ENCODE data around the gene SORBS1. TPM values are rescaled to one million over a fixed set of nuclear protein-coding genes. Genes with fewer than 3 reads are reported as not detected.

SORBS1 gene
- total and polyA plus RNA-seq, 9 of the 15 experiments (the other 6 are each of a cell fraction or from before 2014, with no cell fraction given), result 2.0 to 13.3 (median 6.5) TPM

- H3K9ac ChIP-seq (ENCODE audit: insufficient read depth in 1 of 2, low read depth in 2 of 2, low read length in 2 of 2), result no peak overlapping the region
- H3K4me3 ChIP-seq, result no peak overlapping the region
- FAIRE-seq (no peak), DNase-seq (ENCODE audit: extremely low read depth in 1 of 4, low spot score in 3 of 4) (no peak), ATAC-seq (no peak)
- no TSS peak for BruUV-seq (replicated peaks)
- TF ChIP-seq HNRNPLL (IDR thresholded peaks at IDR 0.05; ENCODE audit: low read depth, low read length, poor library complexity, severe bottlenecking), result no peak
- TF ChIP-seq ARID2 (IDR thresholded peaks at IDR 0.05), result no peak
- no peak for TF ChIP-seq RBM15 (IDR thresholded peaks at IDR 0.05; ENCODE audit: insufficient read depth, low read length)
- TF ChIP-seq BMI1 (IDR thresholded peaks at IDR 0.05; ENCODE audit: low read length), result no peak
- TF ChIP-seq ZNF778 (CRISPR knock-in tag; IDR thresholded peaks at IDR 0.05), result no peak
- H3K79me2 ChIP-seq (ENCODE audit: control insufficient read depth, insufficient read depth, low read length), result no peaks in the 10 kb centered on the region
- in situ Hi-C loops (cut with MboI) (no loop called here), intact Hi-C loops (cut with micrococcal nuclease) (no loop called here)
- H2AFZ ChIP-seq (ENCODE audit: low read depth, low read length), result no peak overlapping the region
- 48% methylated on average over 3 of the region's 3 CpGs for WGBS (ENCODE audit: insufficient coverage, low coverage, missing lambda C conversion rate)
- H3K9me3 ChIP-seq (replicated peaks; ENCODE audit: control insufficient read depth, insufficient read depth, low read depth, low read length), result no peaks in the 10 kb centered on the region
- H3K9me1 ChIP-seq (ENCODE audit: control insufficient read depth, insufficient read depth, low read length), result no peaks in the 10 kb centered on the region
- no peaks in the 10 kb centered on the region; a peak in 3 of 5 replicates for H3K4me1 ChIP-seq (replicated peaks in 1 of 2; ENCODE audit: control insufficient read depth in 2 of 2, insufficient read depth in 2 of 2, low read length in 2 of 2)
- CTCF ChIA-PET (ENCODE audit: low intra/inter-chr PET ratio), result no interaction called here
- H4K20me1 ChIP-seq (replicated peaks; ENCODE audit: control insufficient read depth, insufficient read depth, low read length), result no peaks in the 10 kb centered on the region
- no peaks in the 10 kb centered on the region; the same call in 2 of the 3 replicates for H3K36me3 ChIP-seq (ENCODE audit: control insufficient read depth, insufficient read depth, low read length)
- POLR2A ChIA-PET, result interaction anchor here (1.2 kb wide), 1 partner anchor 9 kb away, joined by 4 read pairs; no protein-coding TSS in a partner anchor
- no peak overlapping the region for H3K27ac ChIP-seq (ENCODE audit: extremely low read depth, low read depth, low read length)
- H3K27me3 ChIP-seq (ENCODE audit: control insufficient read depth in 2 of 2, insufficient read depth in 2 of 2, low read length in 2 of 2), result no peaks in the 10 kb centered on the region; a peak in 1 of 5 replicates
- no peak overlapping the region for H3K4me2 ChIP-seq (ENCODE audit: insufficient read depth, low read length)
Measured at GRCh38 chr10:95341716-95342130, 219.4 kb downstream of the SORBS1 start.

- intact Hi-C loops (cut with micrococcal nuclease), result no loop called here
- no peaks in the 10 kb centered on the region for H3K79me2 ChIP-seq (ENCODE audit: control insufficient read depth, insufficient read depth, low read length)
- H3K9me1 ChIP-seq (ENCODE audit: control insufficient read depth, insufficient read depth, low read length), result no peaks in the 10 kb centered on the region
- no peak overlapping the region for H3K27ac ChIP-seq (ENCODE audit: extremely low read depth, low read depth, low read length)
- H2AFZ ChIP-seq (ENCODE audit: low read depth, low read length), result no peak overlapping the region
- no peaks in the 10 kb centered on the region for H3K9me3 ChIP-seq (replicated peaks; ENCODE audit: control insufficient read depth, insufficient read depth, low read depth, low read length)
- peaks cover 3 to 5% of the 10 kb centered on the region in 2 experiments; a peak in 4 of 5 replicates for H3K4me1 ChIP-seq (replicated peaks in 1 of 2; ENCODE audit: control insufficient read depth in 2 of 2, insufficient read depth in 2 of 2, low read length in 2 of 2)
- FAIRE-seq (no peak), DNase-seq (ENCODE audit: extremely low read depth in 1 of 4, low spot score in 3 of 4) (no peak), ATAC-seq (no peak)
- CTCF ChIA-PET (ENCODE audit: low intra/inter-chr PET ratio), result no interaction called here
- no peaks in the 10 kb centered on the region; a peak in 1 of 5 replicates for H3K27me3 ChIP-seq (ENCODE audit: control insufficient read depth in 2 of 2, insufficient read depth in 2 of 2, low read length in 2 of 2)
- no peaks in the 10 kb centered on the region for H4K20me1 ChIP-seq (replicated peaks; ENCODE audit: control insufficient read depth, insufficient read depth, low read length)
- no peak overlapping the region for H3K9ac ChIP-seq (ENCODE audit: insufficient read depth in 1 of 2, low read depth in 2 of 2, low read length in 2 of 2)
- BruUV-seq (replicated peaks), result no TSS peak
- POLR2A ChIA-PET, result interaction anchor here (0.7 to 0.8 kb wide), 2 partner anchors 26 to 75 kb away, joined by 3 to 6 read pairs; no protein-coding TSS in a partner anchor
- H3K4me2 ChIP-seq (ENCODE audit: insufficient read depth, low read length), result no peak overlapping the region
- WGBS (ENCODE audit: insufficient coverage, low coverage, missing lambda C conversion rate), result 100% methylated on average over 1 of the region's 1 CpG
- no peaks in the 10 kb centered on the region; the same call in 2 of the 3 replicates for H3K36me3 ChIP-seq (ENCODE audit: control insufficient read depth, insufficient read depth, low read length)
- H3K4me3 ChIP-seq, result no peak overlapping the region
- in situ Hi-C loops (cut with MboI), result no loop called here
- no peak for TF ChIP-seq CTBP1 (IDR thresholded peaks at IDR 0.05; ENCODE audit: borderline replicate concordance)
- no peak for TF ChIP-seq RBBP5 (IDR thresholded peaks at IDR 0.05; ENCODE audit: borderline replicate concordance, insufficient read depth, low read length, poor library complexity, severe bottlenecking)
- no peak for TF ChIP-seq NR2C1 (IDR thresholded peaks at IDR 0.05)
- TF ChIP-seq NR2C1 (tag; IDR thresholded peaks at IDR 0.05), result no peak
- no peak for TF ChIP-seq BCLAF1 (IDR thresholded peaks at IDR 0.05; ENCODE audit: borderline replicate concordance in 1 of 2, control insufficient read depth in 1 of 2, low read depth in 2 of 2, low read length in 1 of 2)
- no peak for TF ChIP-seq MXD1 (CRISPR knock-in tag; IDR thresholded peaks at IDR 0.05; ENCODE audit: borderline replicate concordance, poor library complexity, severe bottlenecking)
Measured at GRCh38 chr10:95339863-95340262, 221.3 kb downstream of the SORBS1 start.
